K562 (cell line): Measurements from ENCODE around the gene TANK. TPM values are rescaled to one million over a fixed set of nuclear protein-coding genes. Genes with fewer than 3 reads are reported as not detected.

ENCODE experiments used
- ATAC-seq: fragments of 200-7000 bp; cut with Tn5 transposase; 3 replicates; pipeline ENCODE4 v1.9.1; 2020; ENCODE audit warnings: moderate library complexity
- BruUV-seq: library from RNA; stranded (reverse); fragments of 400-500 nt; replicated peaks from 2 replicates; lab custom pipeline; 2021; lab: Mats Ljungman, UMichigan
- CTCF ChIA-PET: fragments of 300-600 bp; formaldehyde crosslinking; extraction: SDS; loops from one replicate; lab custom pipeline; 2021; ENCODE audit warnings: low intra/inter-chr PET ratio; lab: Yijun Ruan, JAX
- POLR2A ChIA-PET: fragments of 300-600, 350-650 bp; sonication (Branson Sonifier 250); formaldehyde crosslinking; extraction: SDS; loops from one replicate; lab custom pipeline; 2021; ENCODE audit warnings: antibody characterized with exemption, inconsistent platforms; lab: Yijun Ruan, JAX
- DNase-seq, 4 experiments: peaks; one replicate each; pipeline versions ENCODE4 v3.0.0 to v3.0.0-alpha.2; 2011 to 2018; ENCODE audit warnings: low spot score in 3 of 4, mixed read lengths in 3 of 4; ENCODE audit errors: extremely low read depth in 1 of 4
- FAIRE-seq: peaks from 2 replicates; lab custom pipeline; 2011; peaks lifted over from hg19 to GRCh38; lab: Jason Lieb, UNC
- H2AFZ ChIP-seq: 2 replicates; pipeline ENCODE4 v1.6.0; 2011; ENCODE audit warnings: low read depth, low read length, control low read depth, inconsistent platforms
- H3K27ac ChIP-seq: fragments of 200-600 bp; 3 replicates; pipeline ENCODE4 v1.8.0; 2011; ENCODE audit warnings: low read depth, mild to moderate bottlenecking, control low read depth, inconsistent platforms, low read length, moderate library complexity, mixed read lengths; ENCODE audit errors: extremely low read depth
- H3K27me3 ChIP-seq, 2 experiments: fragments of 300-600 bp in 1 of 2; 2 replicates in 1 of 2; 3 replicates in 1 of 2; pipeline versions ENCODE4 v1.6.0 to v1.8.0; 2011; ENCODE audit warnings: inconsistent platforms in 2 of 2, low read length in 2 of 2, mild to moderate bottlenecking in 1 of 2, mixed read lengths in 1 of 2, moderate library complexity in 1 of 2; ENCODE audit not compliant: control insufficient read depth in 2 of 2, insufficient read depth in 2 of 2
- H3K36me3 ChIP-seq: fragments of 300-600 bp; 3 replicates; pipeline ENCODE4 v1.8.0; 2011; ENCODE audit warnings: mild to moderate bottlenecking, low read length, inconsistent platforms; ENCODE audit not compliant: control insufficient read depth, insufficient read depth
- H3K4me1 ChIP-seq, 2 experiments: fragments of 200-600 bp in 1 of 2; replicated peaks in 1 of 2; 2 replicates in 1 of 2; 3 replicates in 1 of 2; pipeline versions ENCODE4 v1.5.1 to v1.8.0; 2011; ENCODE audit warnings: inconsistent platforms in 2 of 2, low read length in 2 of 2, mild to moderate bottlenecking in 1 of 2, mixed read lengths in 1 of 2, moderate library complexity in 1 of 2; ENCODE audit not compliant: control insufficient read depth in 2 of 2, insufficient read depth in 2 of 2
- H3K4me2 ChIP-seq: 2 replicates; pipeline ENCODE4 v1.6.1; 2011; ENCODE audit warnings: low read length, control low read depth, inconsistent platforms, mixed read lengths; ENCODE audit not compliant: insufficient read depth
- H3K4me3 ChIP-seq: fragments of 200-600 bp; sonication (generic), shearing (Covaris generic); 2 replicates; pipeline ENCODE4 v1.5.1; 2016; ENCODE audit warnings: control low read depth, inconsistent platforms
- H3K79me2 ChIP-seq: fragments of 200-600 bp; 3 replicates; pipeline ENCODE4 v1.8.0; 2011; ENCODE audit warnings: low read length, inconsistent platforms; ENCODE audit not compliant: control insufficient read depth, insufficient read depth
- H3K9ac ChIP-seq, 2 experiments: 2 replicates each; pipeline versions ENCODE4 v1.6.0 to v1.6.1; 2011; ENCODE audit warnings: low read depth in 2 of 2, low read length in 2 of 2, control low read depth in 1 of 2, inconsistent platforms in 1 of 2, mild to moderate bottlenecking in 1 of 2, mixed read lengths in 1 of 2; ENCODE audit not compliant: insufficient read depth in 1 of 2
- H3K9me1 ChIP-seq: one replicate; pipeline ENCODE4 v1.6.0; 2011; ENCODE audit warnings: inconsistent platforms, mild to moderate bottlenecking, low read length, moderate library complexity; ENCODE audit not compliant: control insufficient read depth, insufficient read depth
- H3K9me3 ChIP-seq: replicated peaks from 2 replicates; pipeline ENCODE4 v1.5.1; 2011; ENCODE audit warnings: low read depth, low read length, inconsistent platforms; ENCODE audit not compliant: control insufficient read depth, insufficient read depth
- H4K20me1 ChIP-seq: replicated peaks from 2 replicates; pipeline ENCODE4 v1.6.1; 2011; ENCODE audit warnings: low read length, inconsistent platforms, mixed read lengths; ENCODE audit not compliant: control insufficient read depth, insufficient read depth
- CAMTA2 ChIP-seq: fragments of 250-450 bp; sonication (Bioruptor Pico); conservative IDR thresholded peaks from 2 replicates; pipeline ENCODE4 v1.5.1; 2022
- CEBPZ ChIP-seq: fragments of 150-350 bp; IDR thresholded peaks from 2 replicates; pipeline ENCODE4 v1.6.1; 2014; ENCODE audit warnings: low read depth, mild to moderate bottlenecking, low read length, borderline replicate concordance
- E2F4 ChIP-seq: sonication (generic); formaldehyde crosslinking; IDR thresholded peaks from 2 replicates; pipeline ENCODE4 v1.8.0; 2022; ENCODE audit warnings: mild to moderate bottlenecking, low read depth, missing genetic modification reagents
- ETV5 ChIP-seq: sonication (generic); formaldehyde crosslinking; IDR thresholded peaks from 2 replicates; pipeline ENCODE4 v1.4.0; 2020; ENCODE audit warnings: low read depth, mild to moderate bottlenecking, missing genetic modification reagents
- HLTF ChIP-seq: fragments of 450-650 bp; IDR thresholded peaks from 2 replicates; pipeline ENCODE4 v1.6.1; 2016
- HOXB6 ChIP-seq: fragments of 250-450 bp; sonication (Bioruptor Pico); IDR thresholded peaks from 2 replicates; pipeline ENCODE4 v1.5.1; 2022; ENCODE audit warnings: mild to moderate bottlenecking, borderline replicate concordance
- IRF1 ChIP-seq: sonication (generic); formaldehyde crosslinking; IDR thresholded peaks from 2 replicates; pipeline ENCODE4 v1.8.0; 2022; ENCODE audit warnings: missing genetic modification reagents, mild to moderate bottlenecking, borderline replicate concordance
- MBD1 ChIP-seq: fragments of 250-450 bp; sonication (Bioruptor Pico); IDR thresholded peaks from 2 replicates; pipeline ENCODE4 v1.8.0; 2022; ENCODE audit warnings: inconsistent platforms
- MTA2 ChIP-seq: fragments of 450-650 bp; IDR thresholded peaks from 2 replicates; pipeline ENCODE4 v1.6.1; 2016; ENCODE audit warnings: low read depth
- TGIF2 ChIP-seq: sonication (generic); formaldehyde crosslinking; IDR thresholded peaks from 2 replicates; pipeline ENCODE4 v1.8.1; 2022; ENCODE audit warnings: mild to moderate bottlenecking, missing genetic modification reagents, moderate library complexity
- ZNF121 ChIP-seq: sonication (generic); formaldehyde crosslinking; conservative IDR thresholded peaks from 2 replicates; pipeline ENCODE4 v1.8.0; 2022; ENCODE audit warnings: missing genetic modification reagents
- ZNF165 ChIP-seq: fragments of 250-450 bp; sonication (Bioruptor Pico); IDR thresholded peaks from 2 replicates; pipeline ENCODE4 v1.4.0; 2020; ENCODE audit warnings: borderline replicate concordance
- ZNF398 ChIP-seq: fragments of 250-450 bp; sonication (Bioruptor Pico); IDR thresholded peaks from 2 replicates; pipeline ENCODE4 v1.8.0; 2021; ENCODE audit warnings: moderate library complexity, mild to moderate bottlenecking, inconsistent platforms
- ZNF584 ChIP-seq: fragments of 200-800 bp; sonication (Bioruptor generic); IDR thresholded peaks from 2 replicates; pipeline ENCODE4 v1.6.1; 2016; ENCODE audit warnings: low read depth, mild to moderate bottlenecking, missing genetic modification characterization, missing compliant biosample characterization
- WGBS: fragments of 100-300 bp; shearing (Covaris generic); methylation state at CpG from one replicate; pipeline ENCODE4 v1.1.6; 2016; ENCODE audit warnings: low coverage, mixed read lengths; ENCODE audit not compliant: insufficient coverage; ENCODE audit errors: missing lambda C conversion rate; 5-methylcytosine and 5-hydroxymethylcytosine counted together
- in situ Hi-C: fragments of 300-500 bp; cut with MboI; formaldehyde crosslinking; loops from 4 replicates; pipeline ENCODE4 v1.15.0; 2018; ENCODE audit warnings: inconsistent platforms, mixed read lengths
- intact Hi-C: fragments of 100-400 bp; cut with micrococcal nuclease; formaldehyde crosslinking; loops from 2 replicates; pipeline ENCODE4 v1.14.2; 2022
- polyA plus RNA-seq, 8 experiments: library from polyadenylated mRNA; depleted of rRNA in 4 of 8; stranded (reverse) in 5 of 8; unstranded in 3 of 8; fragments of >200 nt; fragmentation: Nextera tagmentation in 2 of 8; fragmentation: Illumina TruSeq in 1 of 8; extraction: Ambion mirVana in 2 of 8; extraction: Trizol in 1 of 8; gene quantifications; 2 replicates each; pipeline versions ENCODE4 v1.2.1 to v1.2.3, GENCODE V29; 2011 to 2014; ENCODE audit warnings: inconsistent platforms in 1 of 8, missing spikeins in 1 of 8
- total RNA-seq, 7 experiments: library from RNA; depleted of rRNA in 6 of 7; stranded (reverse); fragments of >200 nt in 6 of 7; fragmentation: Illumina TruSeq in 2 of 7; extraction: Trizol in 2 of 7; gene quantifications; 2 replicates each; pipeline versions ENCODE4 v1.2.1 to v1.2.3, GENCODE V29; 2011 to 2021; ENCODE audit warnings: low replicate concordance in 1 of 7

The TANK gene
- total and polyA plus RNA-seq, 9 of the 15 experiments (the other 6 are each of a cell fraction or from before 2014, with no cell fraction given), result 43.0 to 91.5 (median 54.4) TPM

GRCh38 chr2:161163440-161163839 lies 3.2 kb downstream of the TANK start:
- CTCF ChIA-PET, result no interaction called here
- no peak overlapping the region for H3K4me2 ChIP-seq
- H3K27me3 ChIP-seq, result no peaks in the 10 kb centered on the region
- peaks cover 65% of the 10 kb centered on the region for H3K79me2 ChIP-seq
- no peak for DNase-seq
- H3K4me3 ChIP-seq, result no peak overlapping the region
- intact Hi-C loops, result no loop called here
- H3K36me3 ChIP-seq, result peaks cover 40% of the 10 kb centered on the region
- no TSS peak for BruUV-seq
- no peaks in the 10 kb centered on the region for H3K9me3 ChIP-seq
- POLR2A ChIA-PET, result interaction anchor here (1.0 kb wide), 1 partner anchor 80 kb away, joined by 3 read pairs; no protein-coding TSS in a partner anchor
- no peaks in the 10 kb centered on the region for H3K9me1 ChIP-seq
- no peak overlapping the region for H3K9ac ChIP-seq
- FAIRE-seq, result no peak
- no peak overlapping the region for H2AFZ ChIP-seq
- no peak for ATAC-seq
- WGBS, result 97% methylated on average over 2 of the region's 2 CpGs
- in situ Hi-C loops, result no loop called here
- no peaks in the 10 kb centered on the region for H4K20me1 ChIP-seq
- H3K27ac ChIP-seq, result no peak overlapping the region
- H3K4me1 ChIP-seq, result peaks cover 0 to 10% of the 10 kb centered on the region in 2 experiments; a peak in 4 of 5 replicates
- no peak for TF ChIP-seq CAMTA2 (CRISPR knock-in tag)
- no peak for TF ChIP-seq ZNF121 (CRISPR knock-in tag)
- no peak for TF ChIP-seq E2F4 (CRISPR knock-in tag)
- no peak for TF ChIP-seq MBD1
- TF ChIP-seq ETV5 (CRISPR knock-in tag), result no peak
- no peak for TF ChIP-seq IRF1 (CRISPR knock-in tag)
- TF ChIP-seq MTA2, result no peak
- TF ChIP-seq CEBPZ, result no peak
- no peak for TF ChIP-seq ZNF584 (CRISPR knock-in tag)
- no peak for TF ChIP-seq HOXB6 (CRISPR knock-in tag)
- TF ChIP-seq HLTF, result no peak
- TF ChIP-seq TGIF2 (CRISPR knock-in tag), result no peak
- no peak for TF ChIP-seq ZNF165
- no peak for TF ChIP-seq ZNF398 (CRISPR knock-in tag)
